ENCODE results near the gene ZNF628. TPM values are rescaled to one million over a fixed set of nuclear protein-coding genes. Genes with fewer than 3 reads are reported as not detected.

The ZNF628 gene
- total RNA-seq, 3 donors from 2014 or later, result 6.8 to 11.1 (median 7.9) TPM

DNA sequence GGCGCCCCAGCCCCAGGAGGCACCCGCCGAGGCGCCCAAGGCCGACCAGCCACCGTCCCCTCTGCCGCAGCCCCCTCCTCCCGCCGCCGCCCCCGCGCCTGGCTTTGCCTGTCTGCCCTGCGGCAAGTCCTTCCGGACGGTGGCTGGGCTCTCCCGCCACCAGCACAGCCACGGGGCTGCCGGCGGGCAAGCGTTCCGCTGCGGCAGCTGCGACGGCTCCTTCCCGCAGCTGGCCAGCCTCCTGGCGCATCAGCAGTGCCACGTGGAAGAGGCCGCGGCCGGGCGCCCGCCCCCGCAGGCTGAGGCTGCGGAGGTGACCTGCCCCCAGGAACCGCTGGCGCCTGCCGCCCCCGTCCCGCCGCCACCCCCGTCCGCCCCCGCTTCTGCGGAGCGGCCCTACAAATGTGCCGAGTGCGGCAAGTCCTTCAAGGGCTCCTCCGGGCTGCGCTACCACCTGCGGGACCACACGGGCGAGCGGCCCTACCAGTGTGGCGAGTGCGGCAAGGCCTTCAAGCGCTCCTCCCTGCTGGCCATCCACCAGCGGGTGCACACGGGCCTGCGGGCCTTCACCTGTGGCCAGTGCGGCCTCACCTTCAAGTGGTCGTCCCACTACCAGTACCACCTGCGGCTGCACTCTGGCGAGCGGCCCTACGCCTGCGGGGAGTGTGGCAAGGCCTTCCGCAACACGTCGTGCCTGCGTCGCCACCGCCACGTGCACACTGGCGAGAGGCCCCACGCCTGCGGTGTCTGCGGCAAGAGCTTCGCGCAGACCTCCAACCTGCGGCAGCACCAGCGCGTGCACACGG is 5.9 kb downstream of the ZNF628 start:
- peaks cover 20% of the 10 kb centered on the region for H3K4me1 ChIP-seq (ENCODE audit: low read depth)
- no peak overlapping the region for H3K4me3 ChIP-seq
- TF ChIP-seq, protein P1, sequence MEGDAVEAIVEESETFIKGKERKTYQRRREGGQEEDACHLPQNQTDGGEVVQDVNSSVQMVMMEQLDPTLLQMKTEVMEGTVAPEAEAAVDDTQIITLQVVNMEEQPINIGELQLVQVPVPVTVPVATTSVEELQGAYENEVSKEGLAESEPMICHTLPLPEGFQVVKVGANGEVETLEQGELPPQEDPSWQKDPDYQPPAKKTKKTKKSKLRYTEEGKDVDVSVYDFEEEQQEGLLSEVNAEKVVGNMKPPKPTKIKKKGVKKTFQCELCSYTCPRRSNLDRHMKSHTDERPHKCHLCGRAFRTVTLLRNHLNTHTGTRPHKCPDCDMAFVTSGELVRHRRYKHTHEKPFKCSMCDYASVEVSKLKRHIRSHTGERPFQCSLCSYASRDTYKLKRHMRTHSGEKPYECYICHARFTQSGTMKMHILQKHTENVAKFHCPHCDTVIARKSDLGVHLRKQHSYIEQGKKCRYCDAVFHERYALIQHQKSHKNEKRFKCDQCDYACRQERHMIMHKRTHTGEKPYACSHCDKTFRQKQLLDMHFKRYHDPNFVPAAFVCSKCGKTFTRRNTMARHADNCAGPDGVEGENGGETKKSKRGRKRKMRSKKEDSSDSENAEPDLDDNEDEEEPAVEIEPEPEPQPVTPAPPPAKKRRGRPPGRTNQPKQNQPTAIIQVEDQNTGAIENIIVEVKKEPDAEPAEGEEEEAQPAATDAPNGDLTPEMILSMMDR (IDR thresholded peaks at IDR 0.05), result no peak
- no peaks in the 10 kb centered on the region for H3K36me3 ChIP-seq (ENCODE audit: low read depth)
- H3K9me3 ChIP-seq, result no peaks in the 10 kb centered on the region
- intact Hi-C loops (cut with DNase I, micrococcal nuclease), result no loop called here
- ATAC-seq (no peak), DNase-seq (peak in 1 of 3 donors; percentile 41)

DNA sequence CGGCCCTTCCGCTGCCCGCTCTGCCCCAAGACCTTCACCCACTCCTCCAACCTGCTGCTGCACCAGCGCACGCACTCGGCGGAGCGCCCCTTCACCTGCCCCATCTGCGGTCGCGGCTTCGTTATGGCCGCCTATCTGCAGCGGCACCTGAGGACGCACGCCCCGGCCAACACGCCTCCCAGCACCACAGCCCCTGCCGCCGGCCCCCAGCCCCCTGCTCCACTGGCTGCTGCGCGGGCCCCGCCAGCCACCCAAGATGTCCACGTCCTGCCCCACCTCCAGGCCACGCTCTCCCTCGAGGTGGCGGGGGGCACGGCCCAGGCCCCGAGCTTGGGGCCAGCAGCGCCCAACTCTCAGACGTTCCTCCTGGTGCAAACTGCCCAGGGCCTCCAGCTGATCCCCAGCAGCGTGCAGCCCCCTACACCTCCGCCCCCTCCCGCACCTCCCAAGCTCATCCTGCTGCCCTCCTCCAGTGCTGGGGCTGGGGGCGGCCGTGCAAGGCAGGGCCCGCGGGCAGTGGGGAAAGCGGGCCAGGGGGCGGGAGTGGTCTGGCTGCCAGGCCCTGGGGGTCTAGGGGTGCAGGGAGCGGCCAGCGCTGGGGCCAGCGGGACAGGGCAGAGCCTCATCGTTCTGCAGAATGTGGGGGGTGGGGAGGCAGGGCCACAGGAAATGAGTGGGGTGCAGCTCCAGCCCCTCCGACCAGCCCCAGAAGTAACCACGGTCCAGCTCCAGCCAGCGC is 6.7 kb downstream of the ZNF628 start:
- DNase-seq, result peak in 1 of 3 donors; percentile 45

DNA sequence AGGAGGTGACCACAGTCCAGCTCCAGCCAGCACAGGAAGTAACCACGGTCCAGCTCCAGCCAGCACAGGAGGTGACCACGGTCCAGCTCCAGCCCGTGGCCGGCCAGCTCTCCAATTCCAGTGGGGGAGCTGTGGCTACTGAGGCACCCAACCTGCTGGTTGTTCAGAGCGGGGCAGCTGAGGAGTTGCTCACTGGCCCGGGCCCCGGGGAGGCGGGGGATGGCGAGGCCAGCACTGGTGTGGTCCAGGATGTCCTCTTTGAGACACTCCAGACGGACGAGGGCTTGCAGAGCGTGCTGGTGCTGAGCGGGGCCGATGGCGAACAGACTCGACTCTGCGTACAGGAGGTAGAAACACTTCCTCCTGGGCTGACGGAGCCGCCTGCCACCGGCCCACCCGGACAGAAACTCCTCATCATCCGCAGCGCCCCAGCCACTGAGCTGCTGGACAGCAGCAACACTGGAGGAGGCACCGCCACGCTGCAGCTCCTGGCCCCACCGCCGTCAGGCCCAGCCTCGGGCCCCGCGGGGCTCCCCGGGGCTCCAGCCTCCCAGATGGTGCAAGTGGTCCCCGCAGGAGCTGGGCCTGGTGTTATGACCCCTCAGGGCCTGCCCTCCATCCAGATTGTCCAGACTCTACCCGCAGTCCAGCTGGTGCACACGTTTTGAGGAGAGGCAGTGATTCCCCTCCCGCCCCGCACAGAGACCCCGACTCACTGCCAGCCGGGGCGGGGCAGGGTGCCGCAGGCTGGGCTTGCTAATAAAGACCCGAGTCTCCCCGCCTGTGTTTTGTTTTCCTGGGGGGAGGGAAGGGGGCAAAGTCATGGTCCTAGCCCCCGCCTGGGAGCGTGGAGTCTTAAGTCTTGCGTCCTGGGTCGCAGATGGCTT is 7.5 kb downstream of the ZNF628 start:
- TF ChIP-seq, protein P1 (IDR thresholded peaks at IDR 0.05), result no peak
- H3K36me3 ChIP-seq (ENCODE audit: low read depth), result no peaks in the 10 kb centered on the region
- no peak for ATAC-seq
- no peaks in the 10 kb centered on the region for H3K9me3 ChIP-seq
- peaks cover 14% of the 10 kb centered on the region for H3K4me1 ChIP-seq (ENCODE audit: low read depth)
- H3K4me3 ChIP-seq, result no peak overlapping the region
- intact Hi-C loops (cut with DNase I, micrococcal nuclease), result no loop called here
- peak in 1 of 3 donors; percentile 61 for DNase-seq

More for the DNA sequence above, 6.7 kb downstream of the ZNF628 start:
- H3K4me1 ChIP-seq (ENCODE audit: low read depth), result peaks cover 14% of the 10 kb centered on the region
- intact Hi-C loops (cut with DNase I, micrococcal nuclease), result no loop called here
- no peaks in the 10 kb centered on the region for H3K36me3 ChIP-seq (ENCODE audit: low read depth)
- H3K9me3 ChIP-seq, result no peaks in the 10 kb centered on the region
- ATAC-seq, result no peak
- no peak overlapping the region for H3K4me3 ChIP-seq
- TF ChIP-seq, protein P1 (IDR thresholded peaks at IDR 0.05), result no peak

DNA sequence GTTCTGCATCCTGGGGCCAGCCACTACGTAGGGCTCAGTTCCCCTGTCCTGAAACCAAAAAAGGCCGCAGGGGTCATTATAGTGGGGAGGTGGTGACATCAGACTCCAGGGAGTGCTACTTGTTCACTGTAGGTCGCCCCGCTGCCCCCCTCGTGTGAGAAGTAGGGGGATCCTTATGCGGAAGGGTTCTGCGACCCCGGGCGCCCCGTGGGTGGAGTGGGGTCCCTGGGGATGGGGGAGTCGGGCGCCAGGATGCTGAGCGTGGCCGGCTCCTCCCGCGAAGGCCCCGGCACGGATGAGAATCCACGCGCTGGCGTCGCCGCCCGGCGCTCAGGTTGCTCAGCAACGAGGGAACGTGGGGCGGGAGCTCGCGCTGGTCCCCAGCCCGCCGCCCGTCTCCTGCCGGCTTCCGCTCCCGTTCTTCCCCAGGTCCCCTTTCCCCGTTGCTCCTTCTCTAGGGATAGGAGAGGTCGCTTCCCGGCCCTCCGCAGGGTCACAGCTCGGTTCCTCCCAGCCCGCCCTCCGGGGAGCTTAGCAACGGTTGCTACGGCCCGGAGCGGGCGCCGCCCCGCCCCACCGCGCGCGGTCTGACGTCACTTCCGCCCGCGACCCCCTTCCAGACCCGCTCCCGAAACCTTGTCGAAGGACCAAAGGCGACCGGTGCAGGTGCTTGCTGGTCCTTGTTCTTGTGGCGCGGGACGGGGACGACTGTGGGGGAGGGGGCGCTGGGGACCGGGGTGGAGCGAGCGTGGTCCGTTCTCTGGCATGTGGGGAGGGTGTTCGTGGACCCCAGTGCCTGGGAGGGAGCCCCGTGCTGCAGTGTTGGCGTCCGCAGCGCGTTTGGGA is 8.4 kb downstream of the ZNF628 start, which contains the start of gene NAT14:
TSS of gene NAT14 (plus strand) at position 596 of the 846 bp plus-strand sequence. CDS start 521 bp downstream, outside the sequence.
- Histone ChIP-seq H3K4me3 (no peak within 1 kb of the TSS), H3K4me1 (ENCODE audit: low read depth) (peaks cover 14% of the 10 kb centered on the region), H3K36me3 (ENCODE audit: low read depth) (no peaks in the 10 kb centered on the region), H3K9me3 (no peaks in the 10 kb centered on the region)
- ATAC-seq, result peak; percentile 51
- intact Hi-C loops (cut with DNase I, micrococcal nuclease), result no loop called here
- DNase-seq, result peak; percentile 33 to 70 (median 61)
- TF ChIP-seq, protein P1 (IDR thresholded peaks at IDR 0.05), result no peak
